ENCODE results near the gene TTC38.
A peak's percentile ranks its signal among the peaks of the same experiment; 100 is the strongest.

Gene TTC38

DNA sequence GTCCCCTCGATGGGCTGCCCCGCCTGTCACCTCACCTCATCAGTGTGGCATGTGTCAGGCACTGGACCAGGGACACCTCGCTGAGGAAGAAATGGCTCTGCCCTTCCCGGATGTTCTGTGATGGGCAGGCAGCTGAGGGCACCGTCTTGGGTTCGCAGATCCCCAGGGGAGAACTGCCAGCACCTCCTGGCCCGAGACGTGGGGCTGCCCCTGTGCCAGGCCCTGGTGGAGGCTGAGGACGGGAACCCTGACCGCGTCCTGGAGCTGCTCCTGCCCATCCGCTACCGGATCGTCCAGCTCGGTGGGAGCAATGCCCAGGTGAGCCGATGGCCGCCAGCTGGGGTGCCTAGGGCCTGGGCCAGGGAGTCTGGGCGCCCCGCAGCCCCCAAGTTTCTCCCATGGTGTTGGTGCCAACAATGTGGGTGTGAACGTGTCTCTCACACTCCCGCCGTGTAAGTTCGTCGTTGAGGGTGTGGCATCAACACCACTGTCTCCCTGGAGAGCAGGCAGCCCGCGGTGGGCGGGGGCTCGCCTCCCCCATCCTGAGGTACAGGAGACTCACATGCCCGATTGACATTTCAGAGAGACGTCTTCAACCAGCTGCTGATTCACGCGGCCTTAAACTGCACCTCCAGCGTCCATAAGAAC, 21.6 kb downstream of the TTC38 start:
- H3K9me2 ChIP-seq (replicated peaks; ENCODE audit: low read depth, low read length): no peaks in the 10 kb centered on the region
- no peaks in the 10 kb centered on the region for H3K9me3 ChIP-seq (ENCODE audit: insufficient read depth, low read depth, low read length)
- no peak overlapping the region for H2AFZ ChIP-seq (ENCODE audit: low read length)
- H3K79me2 ChIP-seq (ENCODE audit: insufficient read depth, low read length): peaks cover 21% of the 10 kb centered on the region; the same call in 1 of the 2 replicates
- H3K4me3 ChIP-seq (ENCODE audit: low read length, poor library complexity, severe bottlenecking): peak overlapping the region; percentile 64
- H3K4me1 ChIP-seq (ENCODE audit: insufficient read depth, low read length, poor library complexity, severe bottlenecking): peaks cover 57% of the 10 kb centered on the region
- peaks cover 17% of the 10 kb centered on the region; the same call in 1 of the 2 replicates for H3K36me3 ChIP-seq (ENCODE audit: insufficient read depth, low read length)
- TF ChIP-seq, protein P1, sequence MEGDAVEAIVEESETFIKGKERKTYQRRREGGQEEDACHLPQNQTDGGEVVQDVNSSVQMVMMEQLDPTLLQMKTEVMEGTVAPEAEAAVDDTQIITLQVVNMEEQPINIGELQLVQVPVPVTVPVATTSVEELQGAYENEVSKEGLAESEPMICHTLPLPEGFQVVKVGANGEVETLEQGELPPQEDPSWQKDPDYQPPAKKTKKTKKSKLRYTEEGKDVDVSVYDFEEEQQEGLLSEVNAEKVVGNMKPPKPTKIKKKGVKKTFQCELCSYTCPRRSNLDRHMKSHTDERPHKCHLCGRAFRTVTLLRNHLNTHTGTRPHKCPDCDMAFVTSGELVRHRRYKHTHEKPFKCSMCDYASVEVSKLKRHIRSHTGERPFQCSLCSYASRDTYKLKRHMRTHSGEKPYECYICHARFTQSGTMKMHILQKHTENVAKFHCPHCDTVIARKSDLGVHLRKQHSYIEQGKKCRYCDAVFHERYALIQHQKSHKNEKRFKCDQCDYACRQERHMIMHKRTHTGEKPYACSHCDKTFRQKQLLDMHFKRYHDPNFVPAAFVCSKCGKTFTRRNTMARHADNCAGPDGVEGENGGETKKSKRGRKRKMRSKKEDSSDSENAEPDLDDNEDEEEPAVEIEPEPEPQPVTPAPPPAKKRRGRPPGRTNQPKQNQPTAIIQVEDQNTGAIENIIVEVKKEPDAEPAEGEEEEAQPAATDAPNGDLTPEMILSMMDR (conservative IDR thresholded peaks at IDR 0.05; ENCODE audit: low read length): no peak
- no peak for TF ChIP-seq EZH2phosphoT487 (IDR thresholded peaks at IDR 0.05; ENCODE audit: borderline replicate concordance)
- H4K20me1 ChIP-seq (ENCODE audit: insufficient read depth, low read length, poor library complexity, severe bottlenecking): no peaks in the 10 kb centered on the region
- peak overlapping the region; percentile 84 for H3K9ac ChIP-seq (ENCODE audit: low read depth, low read length, poor library complexity, severe bottlenecking)
- H3K27me3 ChIP-seq (ENCODE audit: insufficient read depth, low read length, poor library complexity, severe bottlenecking): no peaks in the 10 kb centered on the region
- H3F3A ChIP-seq (ENCODE audit: low read depth): no peaks in the 10 kb centered on the region
- peak overlapping the region; percentile 73 for H3K4me2 ChIP-seq (ENCODE audit: low read depth, low read length, poor library complexity, severe bottlenecking)

DNA sequence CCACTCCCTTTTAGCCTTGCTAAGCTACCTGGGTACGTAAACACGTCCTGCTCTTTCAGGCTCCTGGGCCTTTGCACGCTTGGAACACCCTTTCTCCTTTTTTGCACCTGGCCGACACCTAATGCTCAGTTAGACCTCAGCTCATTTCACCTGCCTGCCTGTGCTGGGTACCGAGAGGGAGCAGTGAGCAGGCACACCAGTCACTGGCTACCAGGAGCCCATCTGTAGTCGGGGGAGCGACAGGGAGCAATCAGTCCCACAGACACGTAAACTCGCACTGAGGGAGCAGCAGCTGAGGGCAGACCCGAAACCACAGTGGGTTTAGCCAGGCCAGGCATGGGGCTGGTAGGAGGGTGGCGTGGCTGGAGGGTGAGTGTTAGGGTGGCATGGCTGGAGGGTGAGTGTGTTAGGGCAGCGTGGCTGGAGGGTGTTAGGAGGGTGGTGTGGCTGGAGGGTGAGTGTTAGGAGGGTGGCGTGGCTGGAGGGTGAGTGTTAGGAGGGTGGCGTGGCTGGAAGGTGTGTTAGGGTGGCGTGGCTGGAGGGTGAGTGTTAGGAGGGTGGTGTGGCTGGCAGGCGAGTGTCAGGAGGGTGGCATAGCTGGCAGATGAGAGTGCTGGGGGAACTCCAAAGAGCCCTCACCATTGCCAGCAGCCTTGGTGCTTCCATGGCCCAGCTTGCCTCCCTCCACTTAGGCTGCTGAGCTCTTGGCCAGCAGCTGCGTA, 22.5 kb downstream of the TTC38 start:
- no peaks in the 10 kb centered on the region for H3K9me2 ChIP-seq (replicated peaks; ENCODE audit: low read depth, low read length)
- peaks cover 29% of the 10 kb centered on the region for H3K79me2 ChIP-seq (ENCODE audit: insufficient read depth, low read length)
- peaks cover 10% of the 10 kb centered on the region; the same call in 1 of the 2 replicates for H3K36me3 ChIP-seq (ENCODE audit: insufficient read depth, low read length)
- H3K9ac ChIP-seq (ENCODE audit: low read depth, low read length, poor library complexity, severe bottlenecking): peak overlapping the region; percentile 84
- H3F3A ChIP-seq (ENCODE audit: low read depth): no peaks in the 10 kb centered on the region
- no peaks in the 10 kb centered on the region for H3K27me3 ChIP-seq (ENCODE audit: insufficient read depth, low read length, poor library complexity, severe bottlenecking)
- peak overlapping the region; percentile 73 for H3K4me2 ChIP-seq (ENCODE audit: low read depth, low read length, poor library complexity, severe bottlenecking)
- H4K20me1 ChIP-seq (ENCODE audit: insufficient read depth, low read length, poor library complexity, severe bottlenecking): no peaks in the 10 kb centered on the region
- no peak for TF ChIP-seq EZH2phosphoT487 (IDR thresholded peaks at IDR 0.05; ENCODE audit: borderline replicate concordance)
- TF ChIP-seq, protein P1 (conservative IDR thresholded peaks at IDR 0.05; ENCODE audit: low read length): no peak
- peaks cover 65% of the 10 kb centered on the region for H3K4me1 ChIP-seq (ENCODE audit: insufficient read depth, low read length, poor library complexity, severe bottlenecking)
- no peaks in the 10 kb centered on the region for H3K9me3 ChIP-seq (ENCODE audit: insufficient read depth, low read depth, low read length)
- H3K4me3 ChIP-seq (ENCODE audit: low read length, poor library complexity, severe bottlenecking): no peak overlapping the region
- no peak overlapping the region for H2AFZ ChIP-seq (ENCODE audit: low read length)

DNA sequence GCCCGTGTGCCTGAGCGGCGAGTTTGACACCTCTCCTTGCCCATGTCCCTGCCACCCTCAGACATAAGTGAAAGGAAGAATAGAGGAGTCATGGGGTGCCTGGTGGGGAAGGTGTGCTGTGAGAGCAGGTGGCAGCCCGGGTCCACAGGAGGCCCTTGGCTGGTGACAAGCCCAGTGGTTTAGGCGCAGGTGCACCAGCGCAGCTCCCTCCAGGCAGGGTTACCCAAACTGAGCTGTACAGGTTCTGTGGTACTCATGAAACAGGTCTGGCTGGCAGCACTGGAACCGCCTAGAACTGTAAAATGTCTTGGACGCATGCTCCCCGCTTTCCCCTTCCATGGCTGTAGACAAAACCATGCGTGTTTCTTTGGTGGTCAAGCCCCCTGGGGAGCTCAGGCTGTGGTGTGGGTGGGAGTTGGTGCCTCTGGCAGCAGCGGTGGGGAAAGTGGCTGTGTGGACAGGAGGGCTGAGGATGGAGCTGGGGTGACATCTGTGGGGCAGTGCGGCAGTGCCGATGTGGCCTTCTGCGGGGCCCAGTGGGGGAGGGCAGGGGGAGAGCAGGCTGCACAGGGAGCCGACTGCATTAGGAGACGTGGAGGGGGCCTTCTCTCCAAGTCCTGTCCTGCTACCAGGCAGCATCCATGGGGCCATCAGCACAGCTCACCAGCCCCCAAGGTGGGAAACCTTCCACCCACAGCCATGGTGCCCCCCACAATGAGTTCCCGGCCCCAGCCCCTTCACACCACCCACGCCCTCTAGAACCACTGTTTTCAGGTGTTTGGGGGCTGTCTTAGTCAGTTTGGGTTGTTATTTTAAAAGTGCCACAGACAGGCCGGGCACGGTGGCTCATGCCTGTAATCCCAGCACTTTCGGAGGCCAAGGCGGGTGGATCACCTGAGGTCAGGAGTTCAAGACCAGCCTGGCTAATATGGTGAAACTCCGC, 23.3 kb downstream of the TTC38 start:
- H3K4me2 ChIP-seq (ENCODE audit: low read depth, low read length, poor library complexity, severe bottlenecking): no peak overlapping the region
- no peak overlapping the region for H3K4me3 ChIP-seq (ENCODE audit: low read length, poor library complexity, severe bottlenecking)
- no peaks in the 10 kb centered on the region for H3K9me3 ChIP-seq (ENCODE audit: insufficient read depth, low read depth, low read length)
- H3K36me3 ChIP-seq (ENCODE audit: insufficient read depth, low read length): peaks cover 8% of the 10 kb centered on the region; the same call in 1 of the 2 replicates
- H2AFZ ChIP-seq (ENCODE audit: low read length): no peak overlapping the region
- peaks cover 72% of the 10 kb centered on the region for H3K4me1 ChIP-seq (ENCODE audit: insufficient read depth, low read length, poor library complexity, severe bottlenecking)
- H3K79me2 ChIP-seq (ENCODE audit: insufficient read depth, low read length): peaks cover 37% of the 10 kb centered on the region
- TF ChIP-seq, protein P1 (conservative IDR thresholded peaks at IDR 0.05; ENCODE audit: low read length): no peak
- no peak for TF ChIP-seq EZH2phosphoT487 (IDR thresholded peaks at IDR 0.05; ENCODE audit: borderline replicate concordance)
- peak overlapping the region; percentile 84 for H3K9ac ChIP-seq (ENCODE audit: low read depth, low read length, poor library complexity, severe bottlenecking)
- H3K9me2 ChIP-seq (replicated peaks; ENCODE audit: low read depth, low read length): no peaks in the 10 kb centered on the region
- H3F3A ChIP-seq (ENCODE audit: low read depth): no peaks in the 10 kb centered on the region
- no peaks in the 10 kb centered on the region for H3K27me3 ChIP-seq (ENCODE audit: insufficient read depth, low read length, poor library complexity, severe bottlenecking)
- H4K20me1 ChIP-seq (ENCODE audit: insufficient read depth, low read length, poor library complexity, severe bottlenecking): no peaks in the 10 kb centered on the region
